ENCODE measurements around the gene PFN4. TPM values are rescaled to one million over a fixed set of nuclear protein-coding genes. Genes with fewer than 3 reads are reported as not detected.
"Not testable (repeated sequence)": the region's sequence is repeated elsewhere in the genome, so short reads cannot be mapped to it uniquely, and the experiment has no call there.

Gene PFN4
- total RNA-seq, 4 donors from 2014 or later, result not detected

DNA sequence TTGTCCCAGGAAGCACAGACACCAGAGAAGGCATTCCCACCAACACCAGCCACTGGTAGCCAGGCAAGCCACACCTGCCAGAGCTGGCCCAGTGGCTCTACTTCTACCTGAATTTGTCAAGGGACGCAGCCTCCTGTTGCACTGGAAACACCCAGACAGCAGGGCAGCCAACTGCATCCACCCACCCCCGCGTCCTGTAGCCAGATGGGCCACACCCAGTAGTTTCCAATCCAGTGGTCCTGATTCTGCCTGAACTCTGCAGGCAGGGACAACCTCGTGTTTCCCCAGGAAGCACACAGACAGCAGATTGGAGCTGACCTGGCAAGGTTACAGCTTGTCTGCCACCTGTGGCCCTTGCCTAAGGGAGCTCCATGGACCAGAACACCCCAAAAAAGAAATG is 18.2 kb downstream of the PFN4 start:
- Histone ChIP-seq H3K4me3 (no peak overlapping the region), H3K36me3 (peaks cover 0 to 4% (median 0%) of the 10 kb centered on the region in 3 donors), H3K27me3 (no peaks in the 10 kb centered on the region), H3K4me1 (no peaks in the 10 kb centered on the region), H3K9me3 (no peaks in the 10 kb centered on the region), H3K27ac (no peak overlapping the region)
- no peak for TF ChIP-seq CTCF (IDR thresholded peaks at IDR 0.05)
- no peak for TF ChIP-seq POLR2A (IDR thresholded peaks at IDR 0.05)
- DNase-seq, result no peak

GRCh38 chr2:24104110-24104650 is 19.0 kb downstream of the PFN4 start:
- H3K4me3 ChIP-seq, result no peak overlapping the region
- H3K4me1 ChIP-seq, result no peaks in the 10 kb centered on the region
- TF ChIP-seq POLR2A (IDR thresholded peaks at IDR 0.05), result no peak
- no peak for TF ChIP-seq CTCF (IDR thresholded peaks at IDR 0.05)
- H3K27ac ChIP-seq, result no peak overlapping the region
- peaks cover 0 to 4% (median 0%) of the 10 kb centered on the region in 3 donors for H3K36me3 ChIP-seq
- H3K27me3 ChIP-seq, result no peaks in the 10 kb centered on the region
- H3K9me3 ChIP-seq, result no peaks in the 10 kb centered on the region
- DNase-seq, result no peak

DNA sequence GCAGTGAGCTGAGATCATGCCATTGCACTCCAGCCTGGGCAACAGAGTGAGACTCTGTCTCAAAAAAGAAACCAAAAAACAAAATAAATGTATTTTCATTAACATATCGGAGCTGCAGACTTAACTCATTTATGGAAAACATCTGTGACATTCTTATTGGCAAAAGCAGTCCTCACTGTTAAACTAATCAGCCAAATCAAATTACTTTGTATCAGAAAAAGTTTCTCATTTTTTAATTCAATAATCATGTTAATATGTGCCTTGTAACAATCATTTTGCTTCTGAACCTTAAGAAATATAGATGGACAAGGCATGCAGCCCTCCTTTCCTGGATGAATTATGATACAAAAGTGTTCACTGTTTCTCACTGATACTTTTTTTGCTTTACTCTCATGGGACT is 20.5 kb downstream of the PFN4 start:
- Histone ChIP-seq H3K4me1 (no peaks in the 10 kb centered on the region), H3K9me3 (no peaks in the 10 kb centered on the region), H3K27ac (no peak overlapping the region), H3K27me3 (no peaks in the 10 kb centered on the region), H3K4me3 (no peak overlapping the region), H3K36me3 (peaks cover 0 to 4% (median 0%) of the 10 kb centered on the region in 3 donors)
- no peak for DNase-seq
- TF ChIP-seq CTCF (IDR thresholded peaks at IDR 0.05), result no peak
- TF ChIP-seq POLR2A (IDR thresholded peaks at IDR 0.05), result no peak

GRCh38 chr2:24101992-24102391 is 21.1 kb downstream of the PFN4 start:
- Histone ChIP-seq H3K9me3 (no peaks in the 10 kb centered on the region), H3K36me3 (peaks cover 0 to 4% (median 0%) of the 10 kb centered on the region in 3 donors), H3K4me1 (no peaks in the 10 kb centered on the region), H3K27me3 (no peaks in the 10 kb centered on the region), H3K4me3 (no peak overlapping the region), H3K27ac (no peak overlapping the region)
- TF ChIP-seq CTCF (IDR thresholded peaks at IDR 0.05) (no peak), POLR2A (IDR thresholded peaks at IDR 0.05) (no peak)
- DNase-seq, result no peak

- not testable (repeated sequence) for H3K9me3 ChIP-seq, H3K36me3 ChIP-seq, H3K27me3 ChIP-seq, DNase-seq, H3K4me3 ChIP-seq, H3K27ac ChIP-seq, H3K4me1 ChIP-seq
These were observed 22.4 kb downstream of the PFN4 start for GRCh38 chr2:24100732-24101131.

- not testable (repeated sequence) for H3K4me1 ChIP-seq, H3K4me3 ChIP-seq, H3K9me3 ChIP-seq, H3K36me3 ChIP-seq, DNase-seq, H3K27me3 ChIP-seq, H3K27ac ChIP-seq
These were observed 27.9 kb downstream of the PFN4 start for GRCh38 chr2:24095171-24095677.

- not testable (repeated sequence) for H3K27ac ChIP-seq, H3K4me3 ChIP-seq, H3K4me1 ChIP-seq, DNase-seq, H3K36me3 ChIP-seq, H3K9me3 ChIP-seq, H3K27me3 ChIP-seq
These were observed 29.9 kb downstream of the PFN4 start for GRCh38 chr2:24093270-24093669.

Measured in Peyer's patch (tissue), 4 donors.